ENCODE data around the gene FCHSD2. TPM values are rescaled to one million over a fixed set of nuclear protein-coding genes. Genes with fewer than 3 reads are reported as not detected.

Gene FCHSD2
- total RNA-seq, 4 donors from 2014 or later = 20.4 to 42.4 (median 26.4) TPM

GRCh38 chr11:72856551-72857345 lies 285.4 kb downstream of the FCHSD2 start:
- Histone ChIP-seq H3K27me3 (no peaks in the 10 kb centered on the region), H3K4me1 (peaks cover 19 to 26% (median 21%) of the 10 kb centered on the region in 4 donors), H3K4me3 (no peak overlapping the region), H3K9me3 (no peaks in the 10 kb centered on the region), H3K27ac (replicated peaks in 1 of 4) (peak overlapping the region; percentile 21 to 47 (median 40)), H3K36me3 (peaks cover 0 to 10% (median 0%) of the 10 kb centered on the region in 4 donors)
- no peak for DNase-seq (ENCODE audit: extremely low spot score)
- intact Hi-C loops (cut with DNase I) = no loop called here
- TF ChIP-seq POLR2A (IDR thresholded peaks at IDR 0.05; ENCODE audit: low read depth) = no peak
- TF ChIP-seq EP300 (IDR thresholded peaks at IDR 0.05) = no peak
- no peak for TF ChIP-seq POLR2AphosphoS5 (IDR thresholded peaks at IDR 0.05)
- TF ChIP-seq, protein P1, sequence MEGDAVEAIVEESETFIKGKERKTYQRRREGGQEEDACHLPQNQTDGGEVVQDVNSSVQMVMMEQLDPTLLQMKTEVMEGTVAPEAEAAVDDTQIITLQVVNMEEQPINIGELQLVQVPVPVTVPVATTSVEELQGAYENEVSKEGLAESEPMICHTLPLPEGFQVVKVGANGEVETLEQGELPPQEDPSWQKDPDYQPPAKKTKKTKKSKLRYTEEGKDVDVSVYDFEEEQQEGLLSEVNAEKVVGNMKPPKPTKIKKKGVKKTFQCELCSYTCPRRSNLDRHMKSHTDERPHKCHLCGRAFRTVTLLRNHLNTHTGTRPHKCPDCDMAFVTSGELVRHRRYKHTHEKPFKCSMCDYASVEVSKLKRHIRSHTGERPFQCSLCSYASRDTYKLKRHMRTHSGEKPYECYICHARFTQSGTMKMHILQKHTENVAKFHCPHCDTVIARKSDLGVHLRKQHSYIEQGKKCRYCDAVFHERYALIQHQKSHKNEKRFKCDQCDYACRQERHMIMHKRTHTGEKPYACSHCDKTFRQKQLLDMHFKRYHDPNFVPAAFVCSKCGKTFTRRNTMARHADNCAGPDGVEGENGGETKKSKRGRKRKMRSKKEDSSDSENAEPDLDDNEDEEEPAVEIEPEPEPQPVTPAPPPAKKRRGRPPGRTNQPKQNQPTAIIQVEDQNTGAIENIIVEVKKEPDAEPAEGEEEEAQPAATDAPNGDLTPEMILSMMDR (IDR thresholded peaks at IDR 0.05) = no peak
- 9% methylated on average over 3 of the region's 3 CpGs for WGBS

GRCh38 chr11:72856065-72856464 lies 286.1 kb downstream of the FCHSD2 start:
- no peak for DNase-seq (ENCODE audit: extremely low spot score)
- 56% methylated on average over 3 of the region's 3 CpGs for WGBS
- no peaks in the 10 kb centered on the region for H3K9me3 ChIP-seq
- TF ChIP-seq EP300 (IDR thresholded peaks at IDR 0.05) (no peak), POLR2AphosphoS5 (IDR thresholded peaks at IDR 0.05) (peak in 1 of 2 donors; percentile 19), POLR2A (IDR thresholded peaks at IDR 0.05; ENCODE audit: low read depth) (no peak)
- intact Hi-C loops (cut with DNase I) = no loop called here
- peak overlapping the region in 3 of 4 donors; percentile 6 to 47 (median 34) for H3K27ac ChIP-seq (replicated peaks in 1 of 4)
- H3K36me3 ChIP-seq = peaks cover 0 to 10% (median 0%) of the 10 kb centered on the region in 4 donors
- H3K4me3 ChIP-seq = no peak overlapping the region
- H3K27me3 ChIP-seq = no peaks in the 10 kb centered on the region
- H3K4me1 ChIP-seq = peaks cover 19 to 26% (median 21%) of the 10 kb centered on the region in 4 donors

DNA sequence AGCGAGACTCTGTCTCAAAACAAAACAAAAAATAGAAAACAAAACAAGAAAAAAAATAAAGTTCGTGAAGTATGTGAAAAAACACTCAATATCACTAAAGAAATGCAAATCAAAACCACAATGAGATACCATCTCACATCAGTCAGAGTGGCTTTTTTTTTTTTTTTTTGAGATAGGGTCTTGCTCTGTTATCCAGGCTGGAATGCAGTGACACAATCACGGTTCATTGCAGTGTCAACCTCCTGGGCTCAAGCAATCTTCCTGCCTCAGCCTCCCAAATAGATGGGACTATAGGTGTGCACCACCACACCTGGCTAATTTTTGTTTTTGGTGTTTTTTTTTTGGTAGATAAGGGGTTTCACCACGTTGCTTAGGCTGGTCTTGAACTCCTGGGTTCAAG lies 290.4 kb downstream of the FCHSD2 start:
- intact Hi-C loops (cut with DNase I) = no loop called here
- 94% methylated on average over 4 of the region's 4 CpGs for WGBS
- no peak overlapping the region for H3K4me3 ChIP-seq
- DNase-seq (ENCODE audit: extremely low spot score) = no peak
- H3K4me1 ChIP-seq = peaks cover 11 to 15% (median 13%) of the 10 kb centered on the region in 4 donors
- H3K27ac ChIP-seq (replicated peaks in 1 of 4) = no peak overlapping the region
- H3K27me3 ChIP-seq = no peaks in the 10 kb centered on the region
- H3K36me3 ChIP-seq = peaks cover 0 to 4% (median 0%) of the 10 kb centered on the region in 4 donors
- no peaks in the 10 kb centered on the region for H3K9me3 ChIP-seq
- TF ChIP-seq, protein P1 (IDR thresholded peaks at IDR 0.05) = no peak
- TF ChIP-seq POLR2A (IDR thresholded peaks at IDR 0.05; ENCODE audit: low read depth) (no peak), EP300 (IDR thresholded peaks at IDR 0.05) (no peak)

GRCh38 chr11:72850832-72851231 lies 291.3 kb downstream of the FCHSD2 start:
- H3K27ac ChIP-seq (replicated peaks in 1 of 4) = no peak overlapping the region
- H3K36me3 ChIP-seq = peaks cover 0 to 5% (median 0%) of the 10 kb centered on the region in 4 donors
- no peaks in the 10 kb centered on the region for H3K27me3 ChIP-seq
- no peaks in the 10 kb centered on the region for H3K9me3 ChIP-seq
- H3K4me1 ChIP-seq = peaks cover 2 to 6% (median 5%) of the 10 kb centered on the region in 4 donors
- no peak for DNase-seq (ENCODE audit: extremely low spot score)
- no peak overlapping the region for H3K4me3 ChIP-seq
- WGBS = 91% methylated on average over 3 of the region's 3 CpGs
- TF ChIP-seq, protein P1 (IDR thresholded peaks at IDR 0.05) = no peak
- TF ChIP-seq EP300 (IDR thresholded peaks at IDR 0.05) (no peak), POLR2AphosphoS5 (IDR thresholded peaks at IDR 0.05) (no peak), POLR2A (IDR thresholded peaks at IDR 0.05; ENCODE audit: low read depth) (no peak)
- intact Hi-C loops (cut with DNase I) = no loop called here

DNA sequence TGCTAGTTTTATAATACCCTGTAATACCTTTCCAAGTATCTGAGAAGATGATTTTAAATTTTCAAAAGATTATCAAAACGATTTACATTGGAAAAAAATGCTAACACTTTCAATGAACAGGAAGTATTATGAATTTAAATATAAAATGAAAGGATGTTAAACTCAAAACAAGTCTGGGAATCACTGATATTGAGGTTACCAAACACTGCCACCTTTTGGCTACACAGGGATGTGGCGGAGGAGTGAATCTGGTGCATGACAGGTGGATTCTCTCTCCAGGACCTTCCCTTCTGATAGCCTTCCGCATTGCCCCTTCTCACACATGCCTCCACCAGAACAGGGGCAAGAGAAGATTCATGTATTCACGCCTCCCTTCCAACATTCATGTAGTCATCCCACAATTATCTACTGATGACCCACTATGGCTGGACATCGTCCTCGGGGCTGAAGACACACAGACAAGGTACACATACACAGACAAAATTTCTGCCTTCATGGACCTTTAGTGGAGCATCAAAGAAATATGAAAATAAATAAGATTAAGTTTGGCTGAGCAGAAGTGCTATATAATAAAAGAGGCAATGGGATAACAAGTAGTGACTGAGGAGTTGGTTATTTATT lies 293.2 kb downstream of the FCHSD2 start:
- peaks cover 0 to 6% (median 0%) of the 10 kb centered on the region in 4 donors for H3K4me1 ChIP-seq
- no peak overlapping the region for H3K4me3 ChIP-seq
- no peaks in the 10 kb centered on the region for H3K27me3 ChIP-seq
- 74% methylated on average over 6 of the region's 6 CpGs for WGBS
- intact Hi-C loops (cut with DNase I) = no loop called here
- peaks cover 0 to 24% (median 2%) of the 10 kb centered on the region in 4 donors for H3K36me3 ChIP-seq
- H3K27ac ChIP-seq (replicated peaks in 1 of 4) = no peak overlapping the region
- no peaks in the 10 kb centered on the region for H3K9me3 ChIP-seq
- no peak for DNase-seq (ENCODE audit: extremely low spot score)
- TF ChIP-seq POLR2A (IDR thresholded peaks at IDR 0.05; ENCODE audit: low read depth) = no peak
- TF ChIP-seq, protein P1 (IDR thresholded peaks at IDR 0.05) = peak; percentile 55 to 72 (median 62)
